ENCODE measurements around the gene KIF21B.
"Not testable (repeated sequence)": the region's sequence is repeated elsewhere in the genome, so short reads cannot be mapped to it uniquely, and the experiment has no call there.

The KIF21B gene

DNA sequence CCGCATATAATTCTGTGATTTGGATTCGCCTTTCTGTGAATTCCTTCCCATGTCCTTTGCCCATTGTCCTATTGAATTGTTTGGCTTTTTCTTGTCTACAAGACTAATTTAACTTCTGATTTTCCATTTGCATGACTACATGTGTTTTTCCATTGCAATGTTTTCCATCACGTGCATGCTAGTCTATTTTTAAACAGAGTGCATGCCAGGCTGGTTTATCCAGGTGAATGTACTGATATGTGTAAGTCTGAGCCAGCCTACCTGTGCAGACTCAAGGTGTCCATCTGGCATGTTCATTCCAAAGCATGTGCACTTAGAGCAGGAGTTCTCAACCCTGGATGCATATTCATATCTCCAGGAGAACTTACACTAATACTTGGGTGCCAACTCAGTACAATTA lies 69.1 kb downstream of the KIF21B start:
- WGBS, result 93% methylated on average over 3 of the region's 3 CpGs
- peaks cover 2% of the 10 kb centered on the region; the same call in 1 of the 2 replicates for H3K4me1 ChIP-seq (ENCODE audit: insufficient read depth, low read length)
- no peak overlapping the region for H3K9ac ChIP-seq (ENCODE audit: low read depth, low read length)
- no peaks in the 10 kb centered on the region for H3K36me3 ChIP-seq (ENCODE audit: insufficient read depth, low read length)
- H3K27ac ChIP-seq (ENCODE audit: low read depth, low read length), result no peak overlapping the region
- no peaks in the 10 kb centered on the region for H3K27me3 ChIP-seq (ENCODE audit: insufficient read depth, low read length)
- no peaks in the 10 kb centered on the region for H3K9me3 ChIP-seq (ENCODE audit: insufficient read depth, low read depth, low read length)
- H3K4me3 ChIP-seq (ENCODE audit: low read length), result no peak overlapping the region

GRCh38 chr1:200951016-200951415 lies 72.5 kb downstream of the KIF21B start:
- 93% methylated on average over 2 of the region's 2 CpGs for WGBS
- no peak overlapping the region for H3K27ac ChIP-seq (ENCODE audit: low read depth, low read length)
- no peaks in the 10 kb centered on the region for H3K4me1 ChIP-seq (ENCODE audit: insufficient read depth, low read length)
- H3K9me3 ChIP-seq (ENCODE audit: insufficient read depth, low read depth, low read length), result peaks cover 8% of the 10 kb centered on the region; the same call in 1 of the 2 replicates
- no peaks in the 10 kb centered on the region for H3K36me3 ChIP-seq (ENCODE audit: insufficient read depth, low read length)
- no peaks in the 10 kb centered on the region for H3K27me3 ChIP-seq (ENCODE audit: insufficient read depth, low read length)
- no peak overlapping the region for H3K4me3 ChIP-seq (ENCODE audit: low read length)
- H3K9ac ChIP-seq (ENCODE audit: low read depth, low read length), result no peak overlapping the region

DNA sequence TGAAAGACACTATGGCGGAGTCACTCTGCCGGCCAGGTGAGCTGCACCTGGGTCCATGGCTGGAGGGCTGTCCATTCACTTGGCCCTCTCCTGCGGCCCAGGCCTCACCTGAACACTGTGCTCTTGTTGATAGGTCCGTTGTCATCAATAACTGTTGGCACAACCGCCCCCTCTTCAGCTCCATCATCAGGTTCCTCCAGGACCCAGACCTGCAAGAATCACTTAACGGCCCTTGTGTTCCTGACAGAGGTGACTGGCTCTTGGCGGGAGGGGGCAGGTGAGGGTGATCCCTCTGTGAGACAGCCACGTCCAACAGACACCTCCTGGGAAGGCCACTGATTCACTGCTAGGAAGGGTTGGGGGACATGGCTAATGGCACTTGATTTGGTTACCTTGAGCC lies 73.9 kb downstream of the KIF21B start:
- 94% methylated on average over 8 of the region's 8 CpGs for WGBS
- Histone ChIP-seq H3K9ac (ENCODE audit: low read depth, low read length) (no peak overlapping the region), H3K4me1 (ENCODE audit: insufficient read depth, low read length) (no peaks in the 10 kb centered on the region), H3K36me3 (ENCODE audit: insufficient read depth, low read length) (no peaks in the 10 kb centered on the region), H3K4me3 (ENCODE audit: low read length) (no peak overlapping the region), H3K27ac (ENCODE audit: low read depth, low read length) (no peak overlapping the region), H3K9me3 (ENCODE audit: insufficient read depth, low read depth, low read length) (peaks cover 8% of the 10 kb centered on the region; the same call in 1 of the 2 replicates), H3K27me3 (ENCODE audit: insufficient read depth, low read length) (no peaks in the 10 kb centered on the region)

DNA sequence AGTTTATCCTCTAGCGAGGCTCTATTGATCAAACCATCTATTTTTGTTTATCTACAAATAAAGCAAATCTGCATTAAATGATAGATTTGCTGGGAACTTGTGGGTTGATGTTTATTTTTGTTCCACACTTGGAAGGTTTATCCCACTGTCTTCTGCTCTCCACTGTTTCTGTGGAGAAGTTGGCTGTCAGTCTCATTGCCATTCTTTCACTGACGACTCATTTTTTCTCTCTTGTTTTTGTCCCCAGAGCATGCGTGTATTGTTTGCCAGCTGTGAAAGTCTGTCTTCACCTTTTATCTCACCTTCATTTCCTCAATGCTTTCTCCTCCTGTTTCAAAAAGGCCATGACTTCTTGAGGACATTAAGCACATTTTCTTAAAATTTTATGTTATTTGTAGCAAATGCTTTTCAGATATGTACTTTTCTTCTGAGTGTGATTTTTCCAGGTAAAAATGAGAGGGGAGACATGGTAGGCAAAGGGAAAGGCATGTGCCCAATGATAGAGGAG lies 76.4 kb downstream of the KIF21B start:
- H3K27me3 ChIP-seq (ENCODE audit: insufficient read depth, low read length), result no peaks in the 10 kb centered on the region
- 95% methylated on average over 2 of the region's 3 CpGs for WGBS
- no peak overlapping the region for H3K27ac ChIP-seq (ENCODE audit: low read depth, low read length)
- peaks cover 8% of the 10 kb centered on the region; the same call in 1 of the 2 replicates for H3K9me3 ChIP-seq (ENCODE audit: insufficient read depth, low read depth, low read length)
- no peaks in the 10 kb centered on the region for H3K4me1 ChIP-seq (ENCODE audit: insufficient read depth, low read length)
- no peaks in the 10 kb centered on the region for H3K36me3 ChIP-seq (ENCODE audit: insufficient read depth, low read length)
- no peak overlapping the region for H3K4me3 ChIP-seq (ENCODE audit: low read length)
- no peak overlapping the region for H3K9ac ChIP-seq (ENCODE audit: low read depth, low read length)

DNA sequence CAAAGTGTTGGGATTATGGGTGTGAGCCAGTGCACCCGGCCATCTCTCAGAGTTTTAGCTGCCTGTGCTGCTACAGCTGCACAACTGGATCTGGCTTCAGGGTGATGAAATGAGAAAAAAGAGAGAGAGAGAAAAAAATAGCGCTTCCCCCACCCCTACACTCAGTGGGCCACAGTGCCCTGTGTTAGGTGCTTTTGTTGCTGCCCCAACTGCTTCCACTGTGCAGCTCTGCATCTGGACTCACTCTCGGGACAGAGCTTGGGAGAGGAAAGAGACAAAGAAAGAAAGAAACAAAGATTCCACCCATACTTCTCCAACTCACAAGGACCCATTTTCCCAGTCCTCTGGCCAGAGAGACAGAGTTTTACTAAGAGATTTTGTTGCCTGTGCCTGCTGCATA lies 78.4 kb downstream of the KIF21B start:
- no peak overlapping the region for H3K4me3 ChIP-seq (ENCODE audit: low read length)
- WGBS, result 93% methylated on average over 2 of the region's 3 CpGs
- H3K9me3 ChIP-seq (ENCODE audit: insufficient read depth, low read depth, low read length), result peaks cover 8% of the 10 kb centered on the region; the same call in 1 of the 2 replicates
- no peak overlapping the region for H3K9ac ChIP-seq (ENCODE audit: low read depth, low read length)
- no peaks in the 10 kb centered on the region for H3K4me1 ChIP-seq (ENCODE audit: insufficient read depth, low read length)
- H3K27ac ChIP-seq (ENCODE audit: low read depth, low read length), result no peak overlapping the region
- no peaks in the 10 kb centered on the region for H3K36me3 ChIP-seq (ENCODE audit: insufficient read depth, low read length)
- H3K27me3 ChIP-seq (ENCODE audit: insufficient read depth, low read length), result no peaks in the 10 kb centered on the region

DNA sequence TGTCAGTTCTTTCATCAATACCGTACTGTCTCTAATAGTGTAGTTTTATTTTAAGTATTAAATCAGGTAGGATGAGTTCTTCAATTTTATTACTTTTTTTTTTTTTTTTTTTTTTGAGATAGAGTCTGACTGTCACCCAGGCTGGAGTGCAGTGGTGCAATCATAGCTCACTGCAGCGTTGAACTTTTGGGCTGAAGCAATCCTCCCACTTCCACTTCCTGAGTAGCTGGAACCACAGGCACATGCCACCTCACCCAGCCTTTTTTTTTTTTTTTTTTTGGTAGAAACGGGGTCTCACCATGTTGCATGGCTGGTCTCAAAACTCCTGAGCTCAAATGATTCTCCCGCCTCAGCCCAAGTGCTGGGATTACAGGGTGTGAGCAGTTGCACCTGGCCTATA lies 84.6 kb downstream of the KIF21B start:
- Histone ChIP-seq H3K9ac (ENCODE audit: low read depth, low read length) (no peak overlapping the region), H3K27me3 (ENCODE audit: insufficient read depth, low read length) (no peaks in the 10 kb centered on the region), H3K9me3 (ENCODE audit: insufficient read depth, low read depth, low read length) (no peaks in the 10 kb centered on the region), H3K36me3 (ENCODE audit: insufficient read depth, low read length) (no peaks in the 10 kb centered on the region), H3K27ac (ENCODE audit: low read depth, low read length) (no peak overlapping the region), H3K4me3 (ENCODE audit: low read length) (no peak overlapping the region), H3K4me1 (ENCODE audit: insufficient read depth, low read length) (no peaks in the 10 kb centered on the region)
- WGBS, result 67% methylated on average over 3 of the region's 4 CpGs

GRCh38 chr1:200935286-200935962 lies 88.1 kb downstream of the KIF21B start:
- not testable (repeated sequence) for H3K27ac ChIP-seq (ENCODE audit: low read depth, low read length); H3K4me1 ChIP-seq (ENCODE audit: insufficient read depth, low read length); H3K4me3 ChIP-seq (ENCODE audit: low read length); H3K27me3 ChIP-seq (ENCODE audit: insufficient read depth, low read length); H3K9ac ChIP-seq (ENCODE audit: low read depth, low read length); H3K36me3 ChIP-seq (ENCODE audit: insufficient read depth, low read length); H3K9me3 ChIP-seq (ENCODE audit: insufficient read depth, low read depth, low read length)
- 92% methylated on average over 18 of the region's 18 CpGs for WGBS

DNA sequence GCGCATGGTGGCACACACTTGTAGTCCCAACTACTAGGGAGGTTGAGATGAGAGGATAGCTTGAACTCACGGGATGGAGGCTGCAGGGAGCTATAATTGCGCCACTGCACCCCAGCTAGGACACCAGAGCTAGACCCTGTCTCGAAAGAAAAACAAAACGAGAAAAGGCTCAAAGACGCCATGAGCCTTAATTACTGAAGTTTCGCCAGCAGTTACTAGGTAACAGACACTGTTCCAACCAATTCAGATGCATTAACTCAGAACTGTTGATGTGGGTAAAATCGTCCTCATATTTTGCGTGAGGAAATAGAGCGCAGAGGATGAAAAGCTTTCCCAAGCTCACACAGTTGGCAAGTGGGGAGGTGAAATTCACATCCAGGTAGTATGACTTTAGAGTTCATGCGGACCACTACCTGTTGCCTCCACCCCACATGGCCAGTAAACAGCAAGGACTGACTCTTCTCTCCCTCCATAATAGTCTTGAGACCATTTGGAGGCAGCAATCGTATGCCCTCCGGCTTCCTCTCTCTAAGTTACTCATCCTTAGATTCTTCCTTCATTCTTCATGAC lies 88.8 kb downstream of the KIF21B start:
- Histone ChIP-seq H3K9ac (ENCODE audit: low read depth, low read length) (no peak overlapping the region), H3K27ac (ENCODE audit: low read depth, low read length) (no peak overlapping the region), H3K9me3 (ENCODE audit: insufficient read depth, low read depth, low read length) (no peaks in the 10 kb centered on the region), H3K4me3 (ENCODE audit: low read length) (no peak overlapping the region), H3K4me1 (ENCODE audit: insufficient read depth, low read length) (no peaks in the 10 kb centered on the region), H3K36me3 (ENCODE audit: insufficient read depth, low read length) (no peaks in the 10 kb centered on the region), H3K27me3 (ENCODE audit: insufficient read depth, low read length) (no peaks in the 10 kb centered on the region)
- WGBS, result 94% methylated on average over 13 of the region's 13 CpGs

DNA sequence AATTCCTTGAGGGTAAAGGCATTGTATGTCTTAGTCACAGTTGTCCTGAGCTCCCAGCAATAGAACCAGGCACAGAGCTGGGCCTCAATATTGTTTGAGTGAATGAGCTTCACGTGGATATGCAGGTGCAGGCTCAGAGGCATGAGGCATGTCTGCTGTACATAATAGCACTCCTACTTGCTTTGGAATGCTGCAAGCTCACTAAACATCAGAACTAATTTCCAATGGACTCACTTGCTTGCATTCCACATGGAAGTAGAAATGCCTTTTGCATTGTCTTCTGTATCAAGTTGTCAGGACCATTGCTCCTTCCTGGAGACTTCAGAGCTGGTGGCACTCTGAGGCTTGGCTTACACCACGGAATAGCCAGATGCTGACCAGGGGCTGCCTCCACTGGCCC lies 91.7 kb downstream of the KIF21B start:
- H3K9me3 ChIP-seq (ENCODE audit: insufficient read depth, low read depth, low read length), result no peaks in the 10 kb centered on the region
- H3K4me1 ChIP-seq (ENCODE audit: insufficient read depth, low read length), result no peaks in the 10 kb centered on the region
- 87% methylated on average over 2 of the region's 2 CpGs for WGBS
- no peak overlapping the region for H3K4me3 ChIP-seq (ENCODE audit: low read length)
- H3K27me3 ChIP-seq (ENCODE audit: insufficient read depth, low read length), result no peaks in the 10 kb centered on the region
- no peak overlapping the region for H3K27ac ChIP-seq (ENCODE audit: low read depth, low read length)
- H3K36me3 ChIP-seq (ENCODE audit: insufficient read depth, low read length), result no peaks in the 10 kb centered on the region
- no peak overlapping the region for H3K9ac ChIP-seq (ENCODE audit: low read depth, low read length)

DNA sequence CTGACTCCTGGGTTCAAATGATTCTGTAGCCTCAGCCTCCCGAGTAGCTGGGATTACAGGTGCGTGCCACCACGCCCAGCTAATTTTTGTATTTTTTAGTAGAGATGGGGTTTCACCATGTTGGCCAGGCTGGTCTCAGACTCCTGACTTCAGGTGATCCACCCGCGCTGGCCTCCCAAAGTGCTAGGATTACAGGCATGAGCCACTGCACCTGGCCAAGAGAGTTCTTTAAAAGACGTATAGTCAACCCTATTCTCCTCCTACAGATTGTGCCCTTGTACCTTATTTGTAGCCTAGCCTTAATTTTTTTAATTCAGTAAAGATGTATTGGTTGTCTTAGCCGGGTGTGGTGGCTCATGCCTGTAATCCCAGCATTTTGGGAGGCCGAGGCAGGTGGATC lies 93.2 kb downstream of the KIF21B start:
- 92% methylated on average over 8 of the region's 8 CpGs for WGBS
- not testable (repeated sequence) for H3K27me3 ChIP-seq (ENCODE audit: insufficient read depth, low read length); H3K4me1 ChIP-seq (ENCODE audit: insufficient read depth, low read length)

GRCh38 chr1:200929530-200930278 lies 93.8 kb downstream of the KIF21B start:
- H3K4me3 ChIP-seq (ENCODE audit: low read length), result no peak overlapping the region
- H3K4me1 ChIP-seq (ENCODE audit: insufficient read depth, low read length), result no peaks in the 10 kb centered on the region
- WGBS, result 92% methylated on average over 4 of the region's 4 CpGs
- no peaks in the 10 kb centered on the region for H3K27me3 ChIP-seq (ENCODE audit: insufficient read depth, low read length)
- H3K9me3 ChIP-seq (ENCODE audit: insufficient read depth, low read depth, low read length), result no peaks in the 10 kb centered on the region
- no peaks in the 10 kb centered on the region for H3K36me3 ChIP-seq (ENCODE audit: insufficient read depth, low read length)
- no peak overlapping the region for H3K27ac ChIP-seq (ENCODE audit: low read depth, low read length)
- no peak overlapping the region for H3K9ac ChIP-seq (ENCODE audit: low read depth, low read length)

More for the DNA sequence above, 93.2 kb downstream of the KIF21B start:
- H3K4me3 ChIP-seq (ENCODE audit: low read length); H3K36me3 ChIP-seq (ENCODE audit: insufficient read depth, low read length); H3K27ac ChIP-seq (ENCODE audit: low read depth, low read length); H3K9me3 ChIP-seq (ENCODE audit: insufficient read depth, low read depth, low read length); H3K9ac ChIP-seq (ENCODE audit: low read depth, low read length): not testable (repeated sequence)
